Loucy (cell line): ENCODE measurements around the gene PTPRN2.

Source experiments
- H2AFZ ChIP-seq: fragments of 200-600 bp; sonication (generic); 2 replicates; pipeline ENCODE4 v1.6.0; 2016; ENCODE audit warnings: antibody characterized with exemption, mild to moderate bottlenecking, low read length, moderate library complexity
- H3F3A ChIP-seq: fragments of 200-600 bp; 2 replicates; pipeline ENCODE4 v1.6.0; 2016; ENCODE audit warnings: antibody characterized with exemption, low read depth, mild to moderate bottlenecking
- H3K27me3 ChIP-seq: fragments of 200-600 bp; sonication (generic); 2 replicates; pipeline ENCODE4 v1.6.1; 2014; ENCODE audit warnings: low read length, mild to moderate bottlenecking; ENCODE audit not compliant: insufficient read depth, poor library complexity, severe bottlenecking
- H3K36me3 ChIP-seq: fragments of 200-600 bp; sonication (generic); 2 replicates; pipeline ENCODE4 v1.6.1; 2016; ENCODE audit warnings: low read length; ENCODE audit not compliant: insufficient read depth
- H3K4me1 ChIP-seq: fragments of 200-600 bp; sonication (generic); 2 replicates; pipeline ENCODE4 v1.5.1; 2014; ENCODE audit warnings: low read length, mild to moderate bottlenecking; ENCODE audit not compliant: insufficient read depth, poor library complexity, severe bottlenecking
- H3K4me2 ChIP-seq: fragments of 200-600 bp; sonication (generic); 2 replicates; pipeline ENCODE4 v1.6.0; 2014; ENCODE audit warnings: antibody characterized with exemption, low read length, low read depth, mild to moderate bottlenecking; ENCODE audit not compliant: poor library complexity, severe bottlenecking
- H3K4me3 ChIP-seq: fragments of 200-600 bp; sonication (generic); 2 replicates; pipeline ENCODE4 v1.5.1; 2014; ENCODE audit warnings: low read length, mild to moderate bottlenecking, mixed read lengths; ENCODE audit not compliant: poor library complexity, severe bottlenecking
- H3K79me2 ChIP-seq: fragments of 200-600 bp; sonication (generic); 2 replicates; pipeline ENCODE4 v1.6.1; 2014; ENCODE audit warnings: low read length; ENCODE audit not compliant: insufficient read depth
- H3K9ac ChIP-seq: fragments of 200-600 bp; sonication (generic); 2 replicates; pipeline ENCODE4 v1.6.0; 2014; ENCODE audit warnings: mild to moderate bottlenecking, low read depth, low read length, moderate library complexity; ENCODE audit not compliant: poor library complexity, severe bottlenecking
- H3K9me2 ChIP-seq: fragments of 200-600 bp; sonication (generic); replicated peaks from 2 replicates; pipeline ENCODE4 v1.6.1; 2016; ENCODE audit warnings: low read depth, low read length, mixed read lengths
- H3K9me3 ChIP-seq: fragments of 200-600 bp; sonication (generic); 2 replicates; pipeline ENCODE4 v1.6.1; 2014; ENCODE audit warnings: mild to moderate bottlenecking, antibody characterized with exemption, low read length, low read depth; ENCODE audit not compliant: insufficient read depth
- H4K20me1 ChIP-seq: fragments of 200-600 bp; sonication (generic); 2 replicates; pipeline ENCODE4 v1.6.0; 2014; ENCODE audit warnings: antibody characterized with exemption, low read length, mild to moderate bottlenecking; ENCODE audit not compliant: insufficient read depth, poor library complexity, severe bottlenecking
- CTCF ChIP-seq: fragments of 200-600 bp; sonication (generic); conservative IDR thresholded peaks from 2 replicates; pipeline ENCODE4 v1.5.1; 2014; ENCODE audit warnings: mild to moderate bottlenecking, antibody characterized with exemption, low read length
- EZH2phosphoT487 ChIP-seq: fragments of 200-600 bp; IDR thresholded peaks from 2 replicates; pipeline ENCODE4 v1.6.1; 2018; ENCODE audit warnings: antibody characterized with exemption, mild to moderate bottlenecking, moderate library complexity, borderline replicate concordance

PTPRN2 gene

GRCh38 chr7:158446706-158447105, 140.9 kb downstream of the PTPRN2 start:
- H3F3A ChIP-seq: no peaks in the 10 kb centered on the region
- H4K20me1 ChIP-seq: no peaks in the 10 kb centered on the region
- H3K4me1 ChIP-seq: no peaks in the 10 kb centered on the region
- H3K79me2 ChIP-seq: no peaks in the 10 kb centered on the region
- no peak overlapping the region for H3K9ac ChIP-seq
- H3K9me3 ChIP-seq: peaks cover 34% of the 10 kb centered on the region; the same call in 1 of the 2 replicates
- no peak overlapping the region for H3K4me2 ChIP-seq
- no peak overlapping the region for H3K4me3 ChIP-seq
- H3K36me3 ChIP-seq: no peaks in the 10 kb centered on the region
- H3K27me3 ChIP-seq: no peaks in the 10 kb centered on the region
- no peak overlapping the region for H2AFZ ChIP-seq
- TF ChIP-seq EZH2phosphoT487 (no peak), CTCF (no peak)
- H3K9me2 ChIP-seq: no peaks in the 10 kb centered on the region

- Histone ChIP-seq H3K79me2 (no peaks in the 10 kb centered on the region), H3K36me3 (no peaks in the 10 kb centered on the region), H3F3A (no peaks in the 10 kb centered on the region), H3K9ac (no peak overlapping the region), H3K4me3 (no peak overlapping the region), H4K20me1 (no peaks in the 10 kb centered on the region), H3K9me3 (peaks cover 34% of the 10 kb centered on the region; the same call in 1 of the 2 replicates), H3K9me2 (no peaks in the 10 kb centered on the region), H3K4me1 (no peaks in the 10 kb centered on the region), H3K27me3 (no peaks in the 10 kb centered on the region), H2AFZ (no peak overlapping the region), H3K4me2 (no peak overlapping the region)
- no peak for TF ChIP-seq EZH2phosphoT487
- TF ChIP-seq CTCF: no peak
Measured at GRCh38 chr7:158446281-158446680, 141.3 kb downstream of the PTPRN2 start.

GRCh38 chr7:158445421-158446175, 142.0 kb downstream of the PTPRN2 start:
- Histone ChIP-seq H3K9me2 (no peaks in the 10 kb centered on the region), H3K4me2 (no peak overlapping the region)

More at GRCh38 chr7:158445421-158446175, 142.0 kb downstream of the PTPRN2 start:
- no peaks in the 10 kb centered on the region for H3K36me3 ChIP-seq
- no peaks in the 10 kb centered on the region for H3K27me3 ChIP-seq
- H4K20me1 ChIP-seq: no peaks in the 10 kb centered on the region
- H3K9ac ChIP-seq: no peak overlapping the region
- no peak overlapping the region for H2AFZ ChIP-seq
- no peaks in the 10 kb centered on the region for H3K4me1 ChIP-seq
- no peaks in the 10 kb centered on the region for H3F3A ChIP-seq
- no peaks in the 10 kb centered on the region for H3K79me2 ChIP-seq
- no peak for TF ChIP-seq EZH2phosphoT487
- no peak for TF ChIP-seq CTCF
- no peak overlapping the region for H3K4me3 ChIP-seq
- peaks cover 38% of the 10 kb centered on the region; the same call in 1 of the 2 replicates for H3K9me3 ChIP-seq
